Anterior cingulate cortex (tissue), 58 donors: ENCODE data around the gene RIBC2.

ENCODE experiments used
- DNase-seq, 58 donors: peaks; one replicate each; lab custom pipeline; 2025; lab: John Stamatoyannopoulos, UW

Gene RIBC2

DNA sequence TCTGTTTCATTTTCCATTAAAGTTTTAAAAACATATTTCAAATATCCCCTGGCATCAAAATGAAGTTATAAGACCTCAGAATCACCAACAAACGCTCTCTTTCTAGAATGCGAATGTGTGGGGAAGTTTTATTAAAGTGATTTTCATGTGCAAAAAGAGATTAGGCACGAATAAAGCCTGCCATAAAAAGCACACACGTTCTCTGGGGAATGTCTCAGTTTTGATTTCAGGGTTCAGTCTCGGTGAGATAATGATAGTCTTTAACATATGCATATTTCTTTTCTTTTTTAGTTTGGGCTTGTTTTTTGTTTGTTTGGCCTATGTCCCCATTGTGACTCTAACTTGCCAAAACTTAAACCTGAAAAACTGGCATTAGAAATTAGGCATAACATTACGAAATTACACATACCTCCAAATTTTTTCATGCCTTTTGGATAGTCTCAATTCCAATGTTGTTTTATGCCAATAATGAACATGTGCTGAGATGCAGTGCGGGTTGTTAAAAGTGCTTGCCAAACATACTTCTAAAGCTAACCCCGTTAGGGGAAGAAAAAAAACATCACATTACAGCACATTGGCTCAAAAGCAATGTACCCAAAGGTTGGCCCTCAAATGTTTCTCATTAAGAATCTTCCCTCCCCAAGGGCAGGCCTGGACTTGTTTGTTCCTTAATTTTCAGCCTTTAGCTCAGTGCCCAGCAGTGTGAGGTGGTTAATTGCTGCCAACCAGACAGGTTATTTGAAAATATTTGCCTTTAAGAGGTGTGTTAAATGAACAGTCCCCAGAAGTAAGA lies 56.0 kb downstream of the RIBC2 start:
- DNase-seq, result peak in 6 of 58 donors; percentile 3 to 33 (median 16)

DNA sequence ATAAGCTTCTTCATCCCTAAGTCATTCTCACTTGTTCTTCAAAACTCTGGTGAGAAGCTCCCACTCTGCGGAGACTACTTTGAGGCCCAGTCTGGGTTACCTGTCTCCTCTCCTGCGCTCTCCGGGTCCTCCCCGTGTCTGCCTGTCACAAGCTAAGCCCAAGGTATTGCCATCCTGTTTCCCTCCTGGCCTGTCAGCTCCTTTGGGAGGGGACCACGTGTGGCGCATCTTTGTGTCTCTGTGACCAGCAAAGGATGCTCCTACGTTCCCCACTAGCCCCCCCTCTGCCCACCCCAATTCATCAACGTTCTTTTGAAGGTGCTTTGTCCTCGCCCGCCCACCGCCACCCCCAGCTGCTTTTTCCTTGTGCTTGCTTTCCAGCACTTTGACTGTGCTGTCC lies 57.4 kb downstream of the RIBC2 start:
- DNase-seq, result no peak

DNA sequence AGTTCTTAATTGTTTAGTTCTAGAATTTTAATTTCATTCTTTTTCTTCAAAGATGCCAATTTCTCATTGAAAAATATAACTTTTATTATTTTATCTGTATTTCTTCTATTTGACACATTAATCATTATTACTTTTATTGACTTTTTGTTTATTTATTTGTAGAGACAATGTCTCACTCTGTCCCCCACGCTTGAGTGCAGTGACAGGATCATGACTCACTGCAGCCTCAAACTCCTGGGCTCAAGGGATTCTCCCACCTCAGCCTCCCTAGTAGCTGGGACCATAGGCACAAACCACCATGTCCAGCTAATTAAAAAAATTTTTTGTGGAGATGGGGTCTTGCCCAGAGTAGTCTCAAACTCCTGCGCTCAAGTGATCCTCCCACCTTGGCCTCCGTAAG lies 58.9 kb downstream of the RIBC2 start:
- no peak for DNase-seq

DNA sequence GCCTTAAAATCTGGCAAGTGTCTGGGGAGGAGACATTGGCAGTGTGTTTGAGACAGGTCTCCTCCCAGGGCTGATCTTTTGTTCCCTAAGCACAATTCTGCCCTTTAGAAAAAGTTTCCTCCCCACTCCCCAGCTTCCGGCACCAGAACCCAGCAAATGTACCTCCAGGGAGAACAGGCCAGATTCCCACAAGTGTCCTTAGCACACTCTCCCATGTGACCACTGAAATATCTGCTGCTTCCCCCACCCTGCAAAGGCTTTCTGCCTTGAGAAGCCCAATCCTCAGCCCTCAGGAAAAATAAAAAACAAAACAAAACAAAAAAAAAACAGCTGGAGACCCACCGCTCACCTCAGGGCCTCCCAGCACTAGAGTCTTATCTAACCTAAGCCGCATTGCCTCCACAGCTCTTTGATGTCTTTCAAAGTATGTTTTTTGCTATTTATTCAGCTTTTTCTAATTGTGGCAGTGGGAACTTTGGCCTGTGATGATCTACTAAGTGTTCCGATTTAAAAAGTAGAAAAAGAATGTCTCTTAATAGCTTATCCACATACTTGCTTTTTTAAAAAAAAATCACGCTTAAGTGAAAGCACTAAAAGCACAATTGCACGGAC lies 60.2 kb downstream of the RIBC2 start:
- DNase-seq, result no peak

DNA sequence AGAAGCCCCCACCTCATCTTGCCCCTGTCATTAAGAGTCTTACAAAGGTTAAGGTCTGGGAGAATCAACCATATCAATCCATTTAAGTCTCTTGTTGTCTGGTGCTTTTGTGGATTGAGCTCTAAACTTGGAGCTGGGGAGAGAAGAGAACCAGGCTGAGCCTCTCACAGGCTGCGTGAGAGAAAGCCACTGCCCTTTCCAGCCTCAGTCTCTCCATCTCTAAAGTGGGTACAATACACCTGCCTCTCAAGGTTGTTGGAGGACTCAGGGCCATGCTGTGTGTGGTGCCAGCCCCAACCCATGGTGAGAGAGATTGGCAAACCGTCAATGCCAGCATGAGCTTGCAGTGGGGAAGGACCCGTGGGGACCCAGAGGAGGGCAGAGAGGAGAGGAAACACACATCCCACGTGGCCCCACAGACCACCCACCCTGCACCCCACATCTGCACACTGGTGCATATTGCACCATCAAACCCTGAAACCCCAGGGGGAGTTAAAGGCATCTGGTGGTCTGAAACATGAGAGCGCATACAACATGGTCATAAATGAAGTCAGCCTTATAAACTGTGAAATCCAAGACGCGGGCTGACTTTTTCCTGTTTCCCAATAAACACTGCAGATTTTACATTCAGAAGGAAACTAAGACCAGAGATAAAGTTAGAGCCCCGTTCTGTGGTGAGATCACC lies 61.7 kb downstream of the RIBC2 start:
- no peak for DNase-seq

DNA sequence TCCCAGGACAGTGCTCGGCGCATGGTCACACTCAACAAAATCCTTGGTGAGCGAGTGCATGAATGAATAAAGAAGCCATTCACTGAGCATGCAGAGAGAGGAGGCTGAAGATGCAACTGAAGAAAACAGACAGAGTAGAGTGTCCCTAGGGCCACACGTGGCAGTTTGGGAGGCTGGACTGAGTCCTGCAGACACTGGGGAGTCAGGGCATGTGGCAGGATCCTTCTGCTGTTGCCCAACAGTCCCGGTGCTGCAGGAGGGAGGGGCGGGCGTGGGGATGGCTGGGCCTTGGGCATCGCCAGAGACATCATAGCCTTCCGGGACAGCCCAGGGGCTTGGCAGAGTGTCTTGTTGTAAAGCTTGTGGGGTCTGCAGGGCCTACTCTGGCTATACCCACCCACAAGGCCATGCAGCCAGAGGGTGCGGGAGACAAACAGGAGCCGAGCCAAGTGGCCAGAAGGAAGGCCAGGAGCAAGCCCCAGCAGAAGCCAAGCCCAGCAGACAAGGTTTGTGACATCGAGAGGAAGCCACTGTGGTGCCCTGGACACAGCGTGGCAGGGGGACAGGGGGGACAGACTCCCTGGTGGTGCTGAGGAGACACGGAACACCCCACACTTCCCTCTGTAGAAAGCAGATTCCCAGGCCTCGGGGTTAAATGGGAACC lies 62.5 kb downstream of the RIBC2 start:
- no peak for DNase-seq

DNA sequence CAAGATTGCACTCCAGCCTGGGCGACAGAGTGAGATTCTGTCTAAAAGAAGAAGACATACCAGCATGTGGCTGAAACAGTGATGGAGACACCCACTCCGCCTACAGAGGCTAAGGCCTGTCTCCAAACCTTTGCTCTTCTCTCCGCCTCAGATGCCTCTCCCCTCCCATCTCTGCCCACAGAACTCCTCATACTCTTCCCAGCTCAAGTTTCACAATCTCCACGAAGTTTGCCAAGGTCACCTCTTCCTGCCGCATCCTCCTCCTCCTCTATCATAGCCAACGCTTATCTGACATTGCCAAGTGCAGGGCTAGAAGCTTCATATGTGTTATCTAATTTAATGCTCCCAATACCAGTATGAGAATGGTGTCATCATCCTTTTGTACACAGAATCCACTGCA lies 63.3 kb downstream of the RIBC2 start:
- no peak for DNase-seq

DNA sequence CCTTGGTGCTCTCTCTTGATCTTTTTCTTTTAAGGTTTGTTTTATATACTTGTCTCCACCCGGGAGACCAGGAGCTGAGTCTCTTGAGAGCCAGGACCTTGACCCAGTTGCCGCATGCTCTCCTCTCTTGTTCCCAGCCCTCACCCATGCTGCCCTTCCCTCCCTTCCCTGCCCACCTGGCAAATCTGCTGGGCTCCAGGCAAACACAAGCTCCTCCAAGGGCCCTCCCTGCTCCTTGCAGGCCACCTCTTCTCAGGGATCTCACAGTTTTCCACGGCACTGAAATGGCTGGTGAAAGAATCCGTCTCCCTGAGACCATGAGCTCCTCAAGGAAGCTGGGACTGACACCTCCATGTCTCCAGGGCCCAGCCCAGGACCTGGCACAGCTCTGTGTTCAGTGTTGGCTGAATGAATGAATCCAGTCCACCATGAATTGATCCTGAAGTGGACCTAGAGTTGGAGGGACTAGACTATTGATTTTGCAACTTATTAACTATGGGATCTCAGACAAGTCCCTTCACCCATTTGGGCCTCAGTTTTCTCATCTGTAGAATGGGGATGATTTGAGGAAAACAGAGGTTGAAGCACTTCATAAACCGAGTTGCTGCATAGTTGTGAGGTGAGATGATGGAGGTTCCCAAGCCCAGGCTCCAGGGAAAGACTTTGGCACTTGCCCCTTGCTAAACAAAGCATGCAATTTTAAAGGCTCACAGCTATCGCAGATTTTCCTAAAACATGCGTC lies 64.0 kb downstream of the RIBC2 start:
- no peak for DNase-seq

DNA sequence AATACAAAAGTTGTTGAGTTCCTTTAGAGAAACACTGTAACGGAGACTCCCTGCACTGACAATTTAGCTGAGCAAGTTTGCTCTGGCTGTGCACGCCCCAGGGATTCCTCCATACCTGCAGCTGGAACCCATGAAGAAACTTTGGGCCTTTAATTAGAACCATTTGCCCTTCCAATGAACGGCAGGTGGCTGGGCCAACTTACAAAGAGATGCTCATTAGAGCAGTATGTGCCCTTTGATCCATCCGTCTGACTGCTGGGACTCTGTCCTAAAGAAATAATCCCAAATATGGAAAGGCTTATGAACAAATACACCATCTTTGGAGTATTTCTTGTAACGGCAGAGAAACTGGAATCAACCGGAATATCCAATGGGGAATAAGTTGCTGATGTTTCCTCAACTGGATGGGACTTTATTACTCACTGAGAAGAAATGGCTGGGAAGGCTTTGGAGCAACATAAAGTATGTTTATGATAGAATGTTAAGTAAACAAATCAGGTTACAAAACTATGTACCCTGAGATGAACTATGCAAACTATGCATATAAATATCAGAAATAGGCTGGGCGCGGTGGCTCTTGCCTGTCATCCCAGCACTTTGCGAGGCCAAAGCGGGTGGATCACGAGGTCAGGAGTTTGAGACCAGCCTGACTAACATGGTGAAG lies 64.7 kb downstream of the RIBC2 start:
- no peak for DNase-seq

DNA sequence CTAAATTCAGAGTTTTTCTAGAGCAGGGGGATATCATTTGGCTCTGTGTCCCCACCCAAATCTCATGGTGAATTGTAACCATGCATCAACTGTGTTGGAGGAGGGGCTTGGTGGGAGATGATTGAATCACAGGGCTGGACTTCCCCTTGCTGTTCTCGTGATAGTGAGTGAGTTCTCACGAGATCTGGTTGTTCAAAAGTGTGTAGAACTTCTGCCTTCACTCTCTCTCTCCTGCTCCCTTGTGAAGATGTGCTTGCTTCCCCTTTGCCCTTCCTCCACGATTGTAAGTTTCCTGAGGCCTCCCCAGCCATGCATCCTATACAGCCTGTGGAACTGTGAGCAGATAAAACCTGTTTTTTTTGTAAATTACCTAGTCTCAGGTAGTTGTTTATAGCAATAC lies 67.2 kb downstream of the RIBC2 start:
- DNase-seq, result no peak

DNA sequence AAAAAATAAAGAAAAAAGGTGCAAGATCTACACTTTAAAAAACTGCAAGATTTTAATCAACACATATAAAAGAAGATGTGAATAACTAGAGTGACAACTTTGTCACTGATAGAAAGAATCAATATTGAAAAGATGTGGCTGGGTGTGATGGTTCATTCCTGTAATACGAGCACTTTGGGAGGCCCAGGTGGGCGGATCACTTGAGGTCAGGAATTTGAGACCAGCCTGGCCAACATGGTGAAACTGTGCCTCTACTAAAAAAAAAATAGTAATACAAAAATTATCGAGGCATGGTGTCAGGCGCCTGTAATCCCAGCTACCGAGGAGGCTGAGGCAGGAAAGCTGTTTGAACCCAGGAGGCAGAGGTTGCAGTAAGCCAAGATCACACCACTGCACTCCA lies 68.2 kb downstream of the RIBC2 start:
- no peak for DNase-seq
